Measurements from ENCODE around the gene KRTAP9-7. TPM values are rescaled to one million over a fixed set of nuclear protein-coding genes. Genes with fewer than 3 reads are reported as not detected.

KRTAP9-7 gene
- total RNA-seq, 1 experiment from 2014 or later = not detected

GRCh38 chr17:41315204-41315794 lies 39.8 kb downstream of the KRTAP9-7 start, which contains the start of gene KRTAP17-1 (continued):
- TF ChIP-seq ATF6 (CRISPR knock-in tag; IDR thresholded peaks at IDR 0.05) (no peak), SMAD3 (CRISPR knock-in tag; IDR thresholded peaks at IDR 0.05; ENCODE audit: borderline replicate concordance) (no peak), CREB1 (CRISPR knock-in tag; IDR thresholded peaks at IDR 0.05) (no peak)

GRCh38 chr17:41315814-41316445 lies 40.4 kb downstream of the KRTAP9-7 start:
- peaks cover 14% of the 10 kb centered on the region; the same call in 1 of the 2 replicates for H3K36me3 Mint-ChIP-seq
- POLR2A ChIA-PET = no interaction called here
- no peaks in the 10 kb centered on the region for H3K4me1 Mint-ChIP-seq
- H3K4me3 Mint-ChIP-seq = no peak overlapping the region
- DNase-seq (ENCODE audit: low spot score) = no peak
- no peaks in the 10 kb centered on the region for H3K27me3 Mint-ChIP-seq (ENCODE audit: low read depth)
- ATAC-seq = no peak
- CTCF ChIA-PET = interaction anchor here (1.8 kb wide), 1 partner anchor 102 kb away, joined by 5 read pairs; no protein-coding TSS in a partner anchor
- no peak overlapping the region for H3K27ac Mint-ChIP-seq
- TF ChIP-seq ZNF671 (CRISPR knock-in tag; IDR thresholded peaks at IDR 0.05) = no peak
- TF ChIP-seq JUN (CRISPR knock-in tag; IDR thresholded peaks at IDR 0.05) = no peak
- TF ChIP-seq FOXK1 (CRISPR knock-in tag; IDR thresholded peaks at IDR 0.05) = no peak
- no peak for TF ChIP-seq E2F4 (CRISPR knock-in tag; IDR thresholded peaks at IDR 0.05; ENCODE audit: borderline replicate concordance, low read depth)
- TF ChIP-seq SOX15 (CRISPR knock-in tag; IDR thresholded peaks at IDR 0.05) = no peak
- TF ChIP-seq ZNF263 (CRISPR knock-in tag; IDR thresholded peaks at IDR 0.05; ENCODE audit: low read depth) = no peak
- TF ChIP-seq ELF4 (CRISPR knock-in tag; IDR thresholded peaks at IDR 0.05; ENCODE audit: low read depth) = no peak
- H3K9me3 Mint-ChIP-seq = peaks cover 20% of the 10 kb centered on the region

GRCh38 chr17:41318231-41318630 lies 42.7 kb downstream of the KRTAP9-7 start:
- TF ChIP-seq ZNF416 (CRISPR knock-in tag; IDR thresholded peaks at IDR 0.05) (no peak), ZNF425 (CRISPR knock-in tag; conservative IDR thresholded peaks at IDR 0.05) (no peak), NFE2L1 (CRISPR knock-in tag; IDR thresholded peaks at IDR 0.05) (no peak), USF1 (CRISPR knock-in tag; IDR thresholded peaks at IDR 0.05) (no peak), JAZF1 (CRISPR knock-in tag; IDR thresholded peaks at IDR 0.05) (no peak), MLX (CRISPR knock-in tag; IDR thresholded peaks at IDR 0.05) (no peak), NFATC4 (CRISPR knock-in tag; IDR thresholded peaks at IDR 0.05) (no peak), NFYB (CRISPR knock-in tag; conservative IDR thresholded peaks at IDR 0.05; ENCODE audit: low read depth) (no peak), ARID4B (CRISPR knock-in tag; IDR thresholded peaks at IDR 0.05; ENCODE audit: borderline replicate concordance) (no peak)
- ChIA-PET POLR2A (no interaction called here), CTCF (no interaction called here)
- ATAC-seq (no peak), DNase-seq (ENCODE audit: low spot score) (no peak)
- Mint-ChIP-seq H3K27me3 (ENCODE audit: low read depth) (no peaks in the 10 kb centered on the region), H3K36me3 (peaks cover 14% of the 10 kb centered on the region; the same call in 1 of the 2 replicates), H3K27ac (no peak overlapping the region), H3K4me1 (no peaks in the 10 kb centered on the region), H3K4me3 (no peak overlapping the region), H3K9me3 (peaks cover 21% of the 10 kb centered on the region)
